ENCODE results near the gene UGGT1.

DNA sequence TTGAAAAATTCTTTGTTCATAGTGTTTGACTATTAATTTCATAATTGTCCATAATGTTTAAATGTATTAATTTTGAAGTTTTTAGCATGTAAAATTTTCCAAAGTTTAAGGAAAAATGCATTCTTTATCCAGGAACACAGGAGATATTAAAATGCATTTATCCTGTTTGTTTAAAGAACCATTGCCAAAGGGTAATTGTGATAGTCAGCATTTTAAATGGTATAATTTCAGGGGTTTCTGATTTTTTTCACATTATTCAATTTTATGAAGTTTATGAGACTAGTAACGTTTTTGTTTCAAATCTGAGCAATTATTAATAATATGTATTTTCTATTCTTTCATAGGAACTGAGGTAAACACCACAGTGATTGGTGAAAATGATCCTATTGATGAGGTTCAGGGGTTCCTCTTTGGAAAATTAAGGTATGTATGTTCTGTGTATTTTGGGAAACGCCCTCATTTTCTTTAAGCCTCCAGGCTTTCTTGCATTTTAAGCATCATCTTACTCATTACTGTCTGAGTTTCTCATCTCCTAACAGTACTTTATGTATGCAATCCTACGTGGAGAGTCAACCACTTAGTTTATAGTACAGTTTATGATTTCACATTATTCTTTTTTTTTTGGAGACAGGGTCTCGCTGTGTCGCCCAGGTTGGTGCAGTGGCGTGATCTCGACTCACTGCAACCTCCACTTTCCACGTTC is 25.1 kb downstream of the UGGT1 start:
- TF ChIP-seq EZH2 (IDR thresholded peaks at IDR 0.05; ENCODE audit: insufficient read depth, low read length) = no peak
- TF ChIP-seq, protein P1, sequence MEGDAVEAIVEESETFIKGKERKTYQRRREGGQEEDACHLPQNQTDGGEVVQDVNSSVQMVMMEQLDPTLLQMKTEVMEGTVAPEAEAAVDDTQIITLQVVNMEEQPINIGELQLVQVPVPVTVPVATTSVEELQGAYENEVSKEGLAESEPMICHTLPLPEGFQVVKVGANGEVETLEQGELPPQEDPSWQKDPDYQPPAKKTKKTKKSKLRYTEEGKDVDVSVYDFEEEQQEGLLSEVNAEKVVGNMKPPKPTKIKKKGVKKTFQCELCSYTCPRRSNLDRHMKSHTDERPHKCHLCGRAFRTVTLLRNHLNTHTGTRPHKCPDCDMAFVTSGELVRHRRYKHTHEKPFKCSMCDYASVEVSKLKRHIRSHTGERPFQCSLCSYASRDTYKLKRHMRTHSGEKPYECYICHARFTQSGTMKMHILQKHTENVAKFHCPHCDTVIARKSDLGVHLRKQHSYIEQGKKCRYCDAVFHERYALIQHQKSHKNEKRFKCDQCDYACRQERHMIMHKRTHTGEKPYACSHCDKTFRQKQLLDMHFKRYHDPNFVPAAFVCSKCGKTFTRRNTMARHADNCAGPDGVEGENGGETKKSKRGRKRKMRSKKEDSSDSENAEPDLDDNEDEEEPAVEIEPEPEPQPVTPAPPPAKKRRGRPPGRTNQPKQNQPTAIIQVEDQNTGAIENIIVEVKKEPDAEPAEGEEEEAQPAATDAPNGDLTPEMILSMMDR (IDR thresholded peaks at IDR 0.05; ENCODE audit: insufficient read depth, low read depth, low read length) = no peak
